Left hindlimb (tissue), 1 donor: ENCODE measurements around the gene DENND4B.
"Not testable (repeated sequence)": the region's sequence is repeated elsewhere in the genome, so short reads cannot be mapped to it uniquely, and the experiment has no call there.

Experiments used
- DNase-seq: peaks from one replicate; pipeline ENCODE4 v3.0.0-alpha.2; 2018

Gene DENND4B, protein sequence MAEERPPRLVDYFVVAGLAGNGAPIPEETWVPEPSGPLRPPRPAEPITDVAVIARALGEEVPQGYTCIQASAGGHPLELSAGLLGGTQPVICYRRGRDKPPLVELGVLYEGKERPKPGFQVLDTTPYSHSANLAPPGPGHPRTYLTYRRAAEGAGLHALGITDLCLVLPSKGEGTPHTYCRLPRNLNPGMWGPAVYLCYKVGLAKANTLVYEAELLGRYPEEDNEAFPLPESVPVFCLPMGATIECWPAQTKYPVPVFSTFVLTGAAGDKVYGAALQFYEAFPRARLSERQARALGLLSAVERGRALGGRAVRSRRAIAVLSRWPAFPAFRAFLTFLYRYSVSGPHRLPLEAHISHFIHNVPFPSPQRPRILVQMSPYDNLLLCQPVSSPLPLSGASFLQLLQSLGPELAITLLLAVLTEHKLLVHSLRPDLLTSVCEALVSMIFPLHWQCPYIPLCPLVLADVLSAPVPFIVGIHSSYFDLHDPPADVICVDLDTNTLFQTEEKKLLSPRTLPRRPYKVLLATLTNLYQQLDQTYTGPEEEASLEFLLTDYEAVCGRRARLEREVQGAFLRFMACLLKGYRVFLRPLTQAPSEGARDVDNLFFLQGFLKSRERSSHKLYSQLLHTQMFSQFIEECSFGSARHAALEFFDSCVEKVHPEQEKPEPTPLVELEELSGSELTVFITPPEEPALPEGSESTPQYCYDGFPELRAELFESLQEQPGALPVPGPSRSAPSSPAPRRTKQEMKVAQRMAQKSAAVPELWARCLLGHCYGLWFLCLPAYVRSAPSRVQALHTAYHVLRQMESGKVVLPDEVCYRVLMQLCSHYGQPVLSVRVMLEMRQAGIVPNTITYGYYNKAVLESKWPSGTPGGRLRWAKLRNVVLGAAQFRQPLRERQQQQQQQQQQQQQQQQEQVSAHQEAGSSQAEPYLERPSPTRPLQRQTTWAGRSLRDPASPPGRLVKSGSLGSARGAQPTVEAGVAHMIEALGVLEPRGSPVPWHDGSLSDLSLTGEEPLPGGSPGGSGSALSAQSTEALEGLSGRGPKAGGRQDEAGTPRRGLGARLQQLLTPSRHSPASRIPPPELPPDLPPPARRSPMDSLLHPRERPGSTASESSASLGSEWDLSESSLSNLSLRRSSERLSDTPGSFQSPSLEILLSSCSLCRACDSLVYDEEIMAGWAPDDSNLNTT (N-terminal part only)

DNA sequence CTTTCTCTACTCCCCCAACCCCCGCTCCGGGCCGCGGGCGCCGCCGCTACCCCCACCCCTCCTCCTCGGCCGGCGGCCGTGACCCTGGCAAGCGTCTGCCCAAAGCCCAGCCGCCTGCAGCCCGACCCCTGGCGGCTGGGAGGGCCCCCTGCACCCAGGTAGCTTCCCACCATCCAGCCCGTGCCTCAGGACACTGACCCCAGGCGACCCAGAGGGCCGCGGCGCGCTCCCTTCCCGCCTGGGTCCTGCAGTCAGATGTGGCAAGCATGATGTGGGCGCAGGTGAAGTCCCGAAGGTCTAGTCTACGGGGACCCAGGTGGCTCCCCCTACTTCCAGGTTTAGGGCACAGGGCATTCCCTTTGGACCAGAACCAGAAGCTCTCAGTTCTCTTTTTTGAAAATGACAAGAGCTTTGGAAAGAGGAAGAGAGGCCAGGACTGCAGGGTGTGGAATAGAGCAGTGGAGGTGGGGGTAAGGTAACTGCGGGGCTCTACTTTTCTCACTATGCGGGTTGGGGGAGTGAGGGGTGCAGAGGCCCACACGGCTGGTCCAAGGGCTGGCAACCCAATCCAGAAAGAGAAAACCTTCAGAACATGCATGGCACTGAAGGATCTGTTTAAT lies at the start of gene DENND4B:
DENND4B (minus strand) TSS at position 97 of the 620 bp plus-strand sequence. CDS start 2,344 bp downstream, outside the sequence.
- DNase-seq = peak; percentile 85

DNA sequence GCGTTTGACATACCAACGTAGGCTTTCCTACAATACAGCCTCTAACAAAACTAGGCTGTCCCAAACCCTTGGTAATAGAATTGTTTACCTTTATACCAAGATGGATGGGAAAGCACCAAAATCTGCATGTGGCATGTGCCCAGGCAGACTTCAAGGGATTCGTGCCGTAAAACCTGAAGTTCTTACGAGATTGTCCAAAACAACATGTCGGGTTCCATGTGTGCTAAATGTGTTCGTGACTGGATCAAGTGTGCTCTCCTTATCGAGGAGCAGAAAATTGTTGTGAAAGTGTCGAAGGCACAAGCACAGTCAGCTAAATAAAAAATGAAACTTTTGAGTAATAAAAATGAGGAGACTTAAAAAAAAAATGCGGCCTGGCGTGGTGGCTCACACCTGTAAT lies 49.1 kb upstream of the DENND4B start:
- DNase-seq = no peak

GRCh38 chr1:153995202-153995601 lies 48.7 kb upstream of the DENND4B start:
- DNase-seq = no peak

- no peak for DNase-seq
Observed at GRCh38 chr1:153991806-153992205, 45.3 kb upstream of the DENND4B start.

GRCh38 chr1:153991151-153991630 lies 44.7 kb upstream of the DENND4B start:
- no peak for DNase-seq

DNA sequence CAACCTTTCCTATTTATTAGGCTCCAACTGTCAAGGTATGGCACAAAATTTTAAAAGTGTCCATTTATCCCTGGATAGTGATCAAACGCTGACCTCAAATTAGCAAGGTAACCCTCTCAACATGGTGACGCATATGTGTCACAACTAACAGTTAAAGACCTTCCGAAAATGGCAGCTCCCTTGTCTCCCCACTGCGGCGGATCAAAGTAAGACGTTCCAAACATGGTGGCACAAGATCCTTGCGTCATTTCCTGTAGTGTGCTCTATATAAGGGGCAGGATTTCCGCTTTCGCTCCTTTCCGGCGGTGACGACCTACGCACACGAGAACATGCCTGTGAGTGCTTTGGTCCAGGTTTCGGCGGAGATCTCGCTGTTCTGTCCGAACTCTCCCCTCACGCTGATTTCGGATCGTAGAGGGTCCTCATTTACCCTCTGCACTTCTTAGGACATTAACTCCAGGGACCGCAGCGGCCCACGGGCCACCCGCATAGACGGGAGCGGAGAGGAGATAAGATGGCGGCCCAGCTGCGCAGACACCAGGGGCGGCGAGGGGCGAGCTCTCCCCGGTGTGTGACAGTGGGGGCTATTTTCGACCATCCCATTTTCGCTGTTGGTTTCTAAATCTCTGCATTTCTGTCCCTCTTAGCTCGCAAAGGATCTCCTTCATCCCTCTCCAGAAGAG lies 44.1 kb upstream of the DENND4B start, which contains the start of gene RPS27:
RPS27 (plus strand) TSS at position 295 of the 683 bp plus-strand sequence; CDS start at position 330, 35 bp downstream.
- peak; percentile 94 for DNase-seq

DNA sequence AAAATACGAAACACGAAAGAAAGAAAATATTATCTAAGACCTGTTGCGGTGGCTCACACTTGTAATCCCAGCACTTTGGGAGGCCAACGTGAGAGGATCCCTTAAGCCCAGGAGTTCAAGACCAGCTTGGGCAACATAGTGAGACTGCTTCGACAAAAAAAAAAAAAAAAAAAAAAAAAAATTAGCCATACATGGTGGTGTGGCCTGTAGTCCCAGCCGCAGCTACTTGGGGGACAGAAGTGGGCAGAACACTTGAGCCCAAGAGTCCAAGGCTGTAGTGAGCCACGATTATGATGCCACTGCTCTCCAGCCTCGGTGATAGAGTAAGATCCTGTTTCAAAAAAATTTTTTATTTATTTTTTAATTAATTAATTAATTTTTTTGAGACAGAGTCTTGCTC lies 41.1 kb upstream of the DENND4B start:
- no peak for DNase-seq

- peak; percentile 95 for DNase-seq
Observed at GRCh38 chr1:153985941-153986761, 39.6 kb upstream of the DENND4B start, which contains the start of gene RAB13. Gene RAB13 (minus strand): TSS chr1:153986339. CDS start chr1:153986236, 103 bp downstream.

DNA sequence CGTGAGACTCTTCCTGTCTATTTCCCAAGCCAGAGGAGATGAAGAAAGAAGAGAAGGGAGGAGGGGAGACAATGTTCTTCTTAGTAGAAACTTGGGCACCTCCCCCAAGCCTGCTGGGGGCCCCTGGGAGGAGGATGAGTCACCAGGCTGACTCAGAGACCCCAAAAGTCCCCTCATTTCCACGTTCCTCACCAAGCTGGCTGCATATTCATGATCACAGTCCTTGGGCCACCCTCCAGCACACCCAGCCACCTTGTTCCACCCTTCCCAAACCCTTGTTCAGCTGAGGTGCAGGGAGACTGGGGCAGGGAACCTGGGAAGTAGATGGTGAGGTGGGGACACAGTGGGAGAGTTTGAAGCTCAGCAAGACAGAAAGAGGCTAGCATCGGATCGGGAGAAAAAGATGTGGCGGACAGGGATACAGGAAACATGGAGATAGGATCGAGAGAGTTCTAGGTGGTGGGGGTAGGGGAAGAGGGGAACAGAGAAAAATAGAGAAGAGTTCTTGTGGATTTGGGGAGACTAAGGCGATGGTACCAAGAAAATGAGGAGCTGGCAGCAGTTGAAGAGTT lies 38.9 kb upstream of the DENND4B start:
- peak; percentile 64 for DNase-seq

DNA sequence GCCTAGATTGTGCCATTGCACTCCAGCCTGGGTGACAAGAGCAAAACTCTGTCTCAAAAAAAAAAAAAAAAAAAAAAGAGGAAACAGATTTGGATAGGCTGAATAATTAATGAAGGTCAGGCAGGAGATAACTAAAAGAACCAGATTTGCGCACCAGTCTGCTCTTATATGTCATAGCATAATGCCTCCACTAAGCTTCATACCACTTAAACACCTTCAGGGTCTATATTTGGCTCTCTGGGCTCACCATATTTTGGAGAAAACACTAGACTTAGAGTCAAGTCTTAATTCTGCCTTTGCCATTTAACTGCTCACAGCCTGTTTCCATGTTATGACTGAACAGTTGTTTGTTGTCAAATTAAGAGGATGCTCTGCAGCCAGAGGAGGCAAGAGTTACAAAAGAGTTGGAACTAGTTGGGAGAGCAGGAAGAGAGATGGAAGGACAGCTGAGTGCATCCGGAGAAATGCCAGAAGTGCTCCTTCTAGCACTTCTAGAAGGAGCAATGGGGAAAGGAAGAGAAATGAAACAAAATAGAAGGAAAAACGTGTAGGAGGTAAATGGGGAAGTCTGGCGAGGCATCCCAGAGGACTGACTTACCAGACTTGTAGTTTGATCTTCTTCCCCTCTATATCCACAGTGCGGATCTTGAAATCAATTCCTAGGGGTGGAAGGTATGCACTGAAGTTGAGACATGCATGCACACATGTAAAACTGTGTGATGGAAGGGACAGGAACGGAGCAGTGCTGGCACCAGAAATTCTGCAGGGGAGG lies 37.8 kb upstream of the DENND4B start:
- DNase-seq = no peak

DNA sequence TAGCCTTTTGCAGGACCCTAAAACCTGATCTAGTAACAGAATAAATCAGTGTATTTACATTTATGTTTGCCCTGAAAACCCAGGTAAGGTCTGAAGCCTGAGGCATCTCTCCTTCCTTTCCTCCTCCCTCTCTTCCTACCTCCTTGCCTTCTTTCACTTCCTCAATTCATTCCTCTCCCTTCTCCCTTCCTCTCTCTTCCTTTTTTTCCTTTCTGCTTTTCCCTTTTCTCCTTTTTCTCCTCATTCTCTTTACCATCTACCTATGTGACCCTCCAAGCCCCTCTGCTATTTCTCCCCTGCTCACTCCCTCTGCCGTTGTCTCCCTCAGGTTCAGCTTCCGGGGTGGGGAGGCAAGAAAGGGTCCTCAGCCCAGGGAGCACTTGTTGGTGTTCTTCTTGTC lies 35.2 kb upstream of the DENND4B start:
- DNase-seq = not testable (repeated sequence)

DNA sequence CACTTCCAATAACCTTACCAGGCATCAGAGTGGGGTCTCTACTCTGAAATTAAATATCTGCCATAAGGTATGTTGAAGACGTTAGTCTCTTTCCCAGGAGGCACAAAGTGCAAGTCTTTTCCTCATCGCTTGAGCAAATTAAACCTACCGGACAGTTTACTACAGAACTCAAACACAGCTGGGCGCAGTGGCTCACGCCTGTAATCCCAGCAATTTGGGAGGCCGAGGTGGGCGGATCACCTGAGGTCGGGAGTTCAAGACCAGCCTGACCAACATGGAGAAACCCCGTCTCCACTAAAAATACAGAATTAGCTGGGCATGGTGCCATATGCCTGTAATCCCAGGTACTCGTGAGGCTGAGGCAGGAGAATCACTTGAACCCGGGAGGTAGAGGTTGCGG lies 32.6 kb upstream of the DENND4B start:
- DNase-seq = not testable (repeated sequence)

DNA sequence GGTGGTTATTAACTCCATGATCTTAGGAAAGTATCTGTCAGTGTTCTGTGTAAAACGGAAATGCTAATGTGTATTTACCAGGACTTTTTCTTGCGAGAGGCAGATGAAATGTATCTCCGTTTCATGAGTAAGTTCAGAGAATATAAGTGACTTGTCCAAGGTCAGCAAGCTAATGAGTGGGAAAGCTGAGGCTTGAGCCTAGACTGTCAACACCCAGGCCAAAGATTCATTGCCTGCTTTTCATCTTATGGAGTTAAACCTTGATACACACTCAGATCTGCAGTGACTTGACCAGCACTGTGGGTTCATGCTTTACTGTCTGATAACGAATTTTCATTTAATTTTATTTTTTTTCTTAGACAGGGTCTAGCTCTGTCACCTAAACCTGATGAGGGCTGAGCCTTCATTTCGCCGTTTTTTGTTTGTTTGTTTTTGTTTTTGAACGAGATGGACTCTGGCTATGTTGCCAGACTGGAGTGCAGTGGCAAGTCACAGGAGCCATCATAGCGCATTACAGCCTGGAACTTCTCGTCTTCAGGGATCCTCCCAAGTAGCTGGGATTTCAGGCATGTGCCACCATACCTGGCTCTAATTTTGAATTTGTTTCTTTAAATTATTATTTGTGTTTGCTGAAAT lies 31.9 kb upstream of the DENND4B start:
- no peak for DNase-seq

- DNase-seq = peak; percentile 91
Observed at GRCh38 chr1:153977250-153978240, 31.0 kb upstream of the DENND4B start, which contains the start of gene JTB. Gene JTB (minus strand): TSS chr1:153977674. CDS start chr1:153977252, 422 bp downstream.

GRCh38 chr1:153976819-153977249 lies 30.3 kb upstream of the DENND4B start:
- no peak for DNase-seq

- no peak for DNase-seq
Observed at GRCh38 chr1:153973525-153973924, 27.0 kb upstream of the DENND4B start.

- DNase-seq = no peak
Observed at GRCh38 chr1:153973071-153973470, 26.6 kb upstream of the DENND4B start.
